Liver (tissue), 9 donors: ENCODE results near the gene SIPA1L3. TPM values are rescaled to one million over a fixed set of nuclear protein-coding genes. Genes with fewer than 3 reads are reported as not detected.
A peak's percentile ranks its signal among the peaks of the same experiment; 100 is the strongest.

Source experiments
- DNase-seq: peaks from one replicate; pipeline ENCODE4 v3.0.0-alpha.2; 2017; ENCODE audit warnings: low spot score
- H3K27ac ChIP-seq, 2 donors: one replicate each; pipeline ENCODE4 v1.7.0; 2013; ENCODE audit warnings: inconsistent platforms in 2 of 2, low read length in 2 of 2, control low read depth in 1 of 2, low read depth in 1 of 2, mild to moderate bottlenecking in 1 of 2
- H3K27me3 ChIP-seq, 4 donors: one replicate each; pipeline versions ENCODE4 v1.6.1 to v1.7.0; 2013; ENCODE audit warnings: low read length in 3 of 4, inconsistent platforms in 1 of 4, mild to moderate bottlenecking in 1 of 4, moderate library complexity in 1 of 4; ENCODE audit not compliant: control insufficient read depth in 4 of 4, insufficient read depth in 4 of 4
- H3K36me3 ChIP-seq, 4 donors: one replicate each; pipeline versions ENCODE4 v1.6.1 to v1.7.0; 2013; ENCODE audit warnings: low read length in 3 of 4, mild to moderate bottlenecking in 3 of 4, low read depth in 1 of 4, moderate library complexity in 1 of 4; ENCODE audit not compliant: control insufficient read depth in 4 of 4, insufficient read depth in 3 of 4
- H3K4me1 ChIP-seq, 4 donors: one replicate each; pipeline versions ENCODE4 v1.6.1 to v1.7.0; 2013; ENCODE audit warnings: low read length in 3 of 4, mild to moderate bottlenecking in 3 of 4, moderate library complexity in 1 of 4; ENCODE audit not compliant: control insufficient read depth in 4 of 4, insufficient read depth in 4 of 4
- H3K4me3 ChIP-seq, 3 donors: one replicate each; pipeline versions ENCODE4 v1.6.1 to v1.7.0; 2013; ENCODE audit warnings: low read length in 3 of 3, control low read depth in 1 of 3, low read depth in 1 of 3, mild to moderate bottlenecking in 1 of 3
- H3K9ac ChIP-seq, 2 donors: one replicate each; pipeline ENCODE4 v1.7.0; 2013; ENCODE audit warnings: low read length in 2 of 2, mild to moderate bottlenecking in 2 of 2, moderate library complexity in 2 of 2, control low read depth in 1 of 2, low read depth in 1 of 2
- H3K9me3 ChIP-seq, 4 donors: one replicate each; pipeline versions ENCODE4 v1.6.1 to v1.7.0; 2013; ENCODE audit warnings: low read length in 3 of 4; ENCODE audit not compliant: control insufficient read depth in 4 of 4
- EGR1 ChIP-seq, 2 donors: IDR thresholded peaks; 2 replicates each; pipeline ENCODE4 v1.6.1; 2016 to 2018; ENCODE audit warnings: antibody characterized with exemption in 2 of 2, low read depth in 2 of 2
- GABPA ChIP-seq, 2 donors: IDR thresholded peaks in 1 of 2; conservative IDR thresholded peaks in 1 of 2; 2 replicates each; pipeline ENCODE4 v1.6.1; 2016; ENCODE audit warnings: antibody characterized with exemption in 2 of 2, mild to moderate bottlenecking in 1 of 2, moderate library complexity in 1 of 2
- HNF4A ChIP-seq, 2 donors: conservative IDR thresholded peaks; 2 replicates each; pipeline ENCODE4 v1.6.1; 2016; ENCODE audit warnings: antibody characterized with exemption in 2 of 2, mild to moderate bottlenecking in 2 of 2
- HNF4G ChIP-seq: IDR thresholded peaks from 2 replicates; pipeline ENCODE4 v1.6.1; 2016; ENCODE audit warnings: antibody characterized with exemption
- JUND ChIP-seq, 2 donors: IDR thresholded peaks; 2 replicates each; pipeline ENCODE4 v1.6.1; 2016; ENCODE audit warnings: antibody characterized with exemption in 2 of 2
- NR2F2 ChIP-seq: IDR thresholded peaks from 2 replicates; pipeline ENCODE4 v1.6.1; 2016; ENCODE audit warnings: antibody characterized with exemption
- RAD21 ChIP-seq, 2 donors: IDR thresholded peaks; 2 replicates each; pipeline ENCODE4 v1.6.1; 2016; ENCODE audit warnings: antibody characterized with exemption in 2 of 2, mild to moderate bottlenecking in 2 of 2
- REST ChIP-seq: IDR thresholded peaks from 2 replicates; pipeline ENCODE4 v1.6.1; 2016; ENCODE audit warnings: antibody characterized with exemption, mild to moderate bottlenecking
- RXRA ChIP-seq, 2 donors: IDR thresholded peaks; 2 replicates each; pipeline ENCODE4 v1.6.1; 2017 to 2018; ENCODE audit warnings: antibody characterized with exemption in 2 of 2, mild to moderate bottlenecking in 1 of 2
- SP1 ChIP-seq: IDR thresholded peaks from 2 replicates; pipeline ENCODE4 v1.6.1; 2018; ENCODE audit warnings: antibody characterized with exemption, mild to moderate bottlenecking
- TAF1 ChIP-seq: conservative IDR thresholded peaks from 2 replicates; pipeline ENCODE4 v1.6.1; 2016; ENCODE audit warnings: antibody characterized with exemption, mild to moderate bottlenecking
- YY1 ChIP-seq: IDR thresholded peaks from 2 replicates; pipeline ENCODE4 v1.6.1; 2016; ENCODE audit warnings: antibody characterized with exemption, mild to moderate bottlenecking
- WGBS: extraction: QIAGEN DNeasy Blood & Tissue Kit; methylation state at CpG from one replicate; pipeline ENCODE4 v1.1.7; 2013; 5-methylcytosine and 5-hydroxymethylcytosine counted together
- polyA plus RNA-seq, 2 donors: library from polyadenylated mRNA; stranded (reverse) in 1 of 2; unstranded in 1 of 2; fragments of 200-250 nt in 1 of 2; fragments of >200 nt in 1 of 2; fragmentation: Nextera tagmentation in 1 of 2; extraction: Ambion mirVana in 1 of 2; gene quantifications; one replicate each; pipeline versions ENCODE4 v1.2.1 to v1.2.3, GENCODE V29; 2013 to 2015
- total RNA-seq, 2 donors: library from RNA; depleted of rRNA; stranded (reverse); fragments of >200 nt; gene quantifications; one replicate each; pipeline ENCODE4 v1.2.3, GENCODE V29; 2014
- TF ChIP-seq, protein P1 (sequence below): IDR thresholded peaks from 2 replicates; pipeline ENCODE4 v1.6.1; 2016; ENCODE audit warnings: antibody characterized with exemption
- TF ChIP-seq, protein P2 (sequence below): fragments of 150-350 bp; IDR thresholded peaks from 2 replicates; pipeline ENCODE4 v1.5.1; 2017; ENCODE audit warnings: improper control_type of control experiment, low read depth, low read length; ENCODE audit not compliant: missing input control
- TF ChIP-seq, protein P3 (sequence below): IDR thresholded peaks from 2 replicates; pipeline ENCODE4 v1.6.1; 2016; ENCODE audit warnings: antibody characterized with exemption
- TF ChIP-seq, protein P4 (sequence below): IDR thresholded peaks from 2 replicates; pipeline ENCODE4 v1.6.1; 2016; ENCODE audit warnings: antibody characterized with exemption
- donor health status: healthy.
- donor health status: healthy.
- donor health status: healthy.
- donor health status: healthy.
- donor health status: healthy.

The SIPA1L3 gene
- total and polyA plus RNA-seq, 4 donors = 2.4 to 10.0 (median 4.4) TPM

- peaks cover 3 to 19% (median 6%) of the 10 kb centered on the region in 4 donors for H3K27me3 ChIP-seq
- H3K4me1 ChIP-seq = peaks cover 0 to 7% (median 3%) of the 10 kb centered on the region in 4 donors
- H3K4me3 ChIP-seq = no peak overlapping the region
- WGBS = 86% methylated on average over 3 of the region's 3 CpGs
- H3K27ac ChIP-seq = no peak overlapping the region
- TF ChIP-seq REST = no peak
- TF ChIP-seq YY1 = no peak
- TF ChIP-seq, protein P1, sequence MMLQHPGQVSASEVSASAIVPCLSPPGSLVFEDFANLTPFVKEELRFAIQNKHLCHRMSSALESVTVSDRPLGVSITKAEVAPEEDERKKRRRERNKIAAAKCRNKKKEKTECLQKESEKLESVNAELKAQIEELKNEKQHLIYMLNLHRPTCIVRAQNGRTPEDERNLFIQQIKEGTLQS = no peak
- TF ChIP-seq, protein P2, sequence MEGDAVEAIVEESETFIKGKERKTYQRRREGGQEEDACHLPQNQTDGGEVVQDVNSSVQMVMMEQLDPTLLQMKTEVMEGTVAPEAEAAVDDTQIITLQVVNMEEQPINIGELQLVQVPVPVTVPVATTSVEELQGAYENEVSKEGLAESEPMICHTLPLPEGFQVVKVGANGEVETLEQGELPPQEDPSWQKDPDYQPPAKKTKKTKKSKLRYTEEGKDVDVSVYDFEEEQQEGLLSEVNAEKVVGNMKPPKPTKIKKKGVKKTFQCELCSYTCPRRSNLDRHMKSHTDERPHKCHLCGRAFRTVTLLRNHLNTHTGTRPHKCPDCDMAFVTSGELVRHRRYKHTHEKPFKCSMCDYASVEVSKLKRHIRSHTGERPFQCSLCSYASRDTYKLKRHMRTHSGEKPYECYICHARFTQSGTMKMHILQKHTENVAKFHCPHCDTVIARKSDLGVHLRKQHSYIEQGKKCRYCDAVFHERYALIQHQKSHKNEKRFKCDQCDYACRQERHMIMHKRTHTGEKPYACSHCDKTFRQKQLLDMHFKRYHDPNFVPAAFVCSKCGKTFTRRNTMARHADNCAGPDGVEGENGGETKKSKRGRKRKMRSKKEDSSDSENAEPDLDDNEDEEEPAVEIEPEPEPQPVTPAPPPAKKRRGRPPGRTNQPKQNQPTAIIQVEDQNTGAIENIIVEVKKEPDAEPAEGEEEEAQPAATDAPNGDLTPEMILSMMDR = no peak
- TF ChIP-seq, protein P3, sequence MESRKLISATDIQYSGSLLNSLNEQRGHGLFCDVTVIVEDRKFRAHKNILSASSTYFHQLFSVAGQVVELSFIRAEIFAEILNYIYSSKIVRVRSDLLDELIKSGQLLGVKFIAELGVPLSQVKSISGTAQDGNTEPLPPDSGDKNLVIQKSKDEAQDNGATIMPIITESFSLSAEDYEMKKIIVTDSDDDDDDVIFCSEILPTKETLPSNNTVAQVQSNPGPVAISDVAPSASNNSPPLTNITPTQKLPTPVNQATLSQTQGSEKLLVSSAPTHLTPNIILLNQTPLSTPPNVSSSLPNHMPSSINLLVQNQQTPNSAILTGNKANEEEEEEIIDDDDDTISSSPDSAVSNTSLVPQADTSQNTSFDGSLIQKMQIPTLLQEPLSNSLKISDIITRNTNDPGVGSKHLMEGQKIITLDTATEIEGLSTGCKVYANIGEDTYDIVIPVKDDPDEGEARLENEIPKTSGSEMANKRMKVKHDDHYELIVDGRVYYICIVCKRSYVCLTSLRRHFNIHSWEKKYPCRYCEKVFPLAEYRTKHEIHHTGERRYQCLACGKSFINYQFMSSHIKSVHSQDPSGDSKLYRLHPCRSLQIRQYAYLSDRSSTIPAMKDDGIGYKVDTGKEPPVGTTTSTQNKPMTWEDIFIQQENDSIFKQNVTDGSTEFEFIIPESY = no peak
- no peak for TF ChIP-seq JUND (IDR thresholded peaks at IDR 0.05)
- no peak for TF ChIP-seq NR2F2
- TF ChIP-seq RAD21 (IDR thresholded peaks at IDR 0.05) = no peak
- TF ChIP-seq HNF4G = no peak
- TF ChIP-seq HNF4A (conservative IDR thresholded peaks at IDR 0.05) = no peak
- DNase-seq = no peak
- no peaks in the 10 kb centered on the region for H3K9me3 ChIP-seq
- no peak overlapping the region for H3K9ac ChIP-seq
- H3K36me3 ChIP-seq = no peaks in the 10 kb centered on the region
Measured at GRCh38 chr19:38223119-38223523, 316.1 kb downstream of the SIPA1L3 start.

DNA sequence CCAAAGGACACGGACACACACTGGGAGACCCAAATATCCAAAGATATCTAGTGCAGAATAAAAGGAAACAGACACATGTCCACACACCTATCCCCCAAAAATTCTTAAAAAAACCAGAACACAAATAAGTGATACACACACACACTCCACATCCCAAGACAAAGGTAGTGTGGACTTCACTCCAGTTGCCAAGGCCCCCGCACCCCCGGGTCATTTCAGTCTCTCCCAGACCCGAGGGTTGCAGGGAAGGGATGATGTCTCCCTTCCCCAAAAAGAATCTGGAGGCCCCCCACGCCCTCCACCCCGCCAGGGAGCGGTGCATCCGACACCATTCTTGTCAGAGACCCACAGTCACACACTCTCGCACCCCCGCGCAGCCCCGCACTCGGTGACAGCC lies 316.6 kb downstream of the SIPA1L3 start:
- Histone ChIP-seq H3K4me1 (peaks cover 0 to 8% (median 3%) of the 10 kb centered on the region in 4 donors), H3K36me3 (no peaks in the 10 kb centered on the region), H3K27me3 (peaks cover 3 to 19% (median 6%) of the 10 kb centered on the region in 4 donors), H3K4me3 (peak overlapping the region in 1 of 3 donors; percentile 45), H3K9ac (no peak overlapping the region), H3K27ac (no peak overlapping the region), H3K9me3 (no peaks in the 10 kb centered on the region)
- WGBS = 13% methylated on average over 13 of the region's 13 CpGs
- no peak for DNase-seq
- TF ChIP-seq, protein P4, sequence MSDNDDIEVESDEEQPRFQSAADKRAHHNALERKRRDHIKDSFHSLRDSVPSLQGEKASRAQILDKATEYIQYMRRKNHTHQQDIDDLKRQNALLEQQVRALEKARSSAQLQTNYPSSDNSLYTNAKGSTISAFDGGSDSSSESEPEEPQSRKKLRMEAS = no peak
- TF ChIP-seq EGR1 (IDR thresholded peaks at IDR 0.05; ENCODE audit: low read depth in 2 of 2) = no peak
- TF ChIP-seq, protein P3 = no peak
- no peak for TF ChIP-seq HNF4G
- no peak for TF ChIP-seq SP1
- no peak for TF ChIP-seq RXRA (IDR thresholded peaks at IDR 0.05)
- no peak for TF ChIP-seq NR2F2
- TF ChIP-seq RAD21 (IDR thresholded peaks at IDR 0.05) = no peak
- TF ChIP-seq REST = no peak
- no peak for TF ChIP-seq YY1
- TF ChIP-seq TAF1 = no peak
- no peak for TF ChIP-seq GABPA (IDR thresholded peaks at IDR 0.05 in 1 of 2, conservative IDR thresholded peaks at IDR 0.05 in 1 of 2)
